IMR-90 (cell line): ENCODE measurements around the gene KLHL14. TPM values are rescaled to one million over a fixed set of nuclear protein-coding genes. Genes with fewer than 3 reads are reported as not detected.

ENCODE experiments used
- ATAC-seq: fragments of 200-7000 bp; cut with Tn5 transposase; 2 replicates; pipeline ENCODE4 v1.9.1; 2020; ENCODE audit warnings: low read depth, mild to moderate bottlenecking, moderate library complexity
- BruUV-seq: library from RNA; stranded (reverse); fragments of 400-500 nt; replicated peaks from 2 replicates; lab custom pipeline; 2021; lab: Mats Ljungman, UMichigan
- CTCF ChIA-PET: fragments of 300-600 bp; formaldehyde crosslinking; extraction: SDS; loops from one replicate; lab custom pipeline; 2021; ENCODE audit warnings: antibody characterized with exemption; lab: Yijun Ruan, JAX
- POLR2A ChIA-PET: fragments of 300-600 bp; sonication (Branson Sonifier 250); formaldehyde crosslinking; loops from one replicate; lab custom pipeline; 2022; ENCODE audit warnings: antibody characterized with exemption; ENCODE audit not compliant: unreplicated experiment; lab: Charles Lee
- DNase-seq: peaks from one replicate; pipeline ENCODE4 v3.0.0; 2013
- H2AFZ ChIP-seq: replicated peaks from 2 replicates; pipeline ENCODE3; 2013; ENCODE audit warnings: low read length, mild to moderate bottlenecking; ENCODE audit not compliant: poor library complexity
- H2AK5ac ChIP-seq: 2 replicates; pipeline ENCODE4 v1.6.1; 2013; ENCODE audit warnings: low read depth, low read length, inconsistent platforms
- H2AK9ac ChIP-seq: replicated peaks from 2 replicates; pipeline ENCODE3; 2013; ENCODE audit warnings: mild to moderate bottlenecking, low read depth, low read length, moderate library complexity; ENCODE audit not compliant: poor library complexity
- H2BK120ac ChIP-seq: 2 replicates; pipeline ENCODE4 v1.6.1; 2013; ENCODE audit warnings: low read depth, low read length, inconsistent platforms
- H2BK15ac ChIP-seq: 3 replicates; pipeline ENCODE4 v1.6.1; 2013; ENCODE audit warnings: low read depth, low read length, inconsistent platforms
- H2BK20ac ChIP-seq: 2 replicates; pipeline ENCODE4 v1.6.1; 2013; ENCODE audit warnings: low read depth, mild to moderate bottlenecking, inconsistent platforms, low read length, moderate library complexity
- H2BK5ac ChIP-seq: 2 replicates; pipeline ENCODE4 v1.6.1; 2013; ENCODE audit warnings: mild to moderate bottlenecking, low read depth, low read length, inconsistent platforms; ENCODE audit not compliant: poor library complexity, severe bottlenecking
- H3K14ac ChIP-seq: replicated peaks from 2 replicates; pipeline ENCODE4 v1.6.1; 2013; ENCODE audit warnings: low read depth, low read length, inconsistent platforms
- H3K18ac ChIP-seq: 2 replicates; pipeline ENCODE4 v1.6.1; 2013; ENCODE audit warnings: low read depth, low read length, control low read depth
- H3K23ac ChIP-seq: 2 replicates; pipeline ENCODE4 v1.6.1; 2013; ENCODE audit warnings: low read depth, low read length, inconsistent platforms
- H3K27ac ChIP-seq: 2 replicates; pipeline ENCODE4 v1.5.1; 2013; ENCODE audit warnings: mild to moderate bottlenecking, control low read depth, low read length; ENCODE audit not compliant: insufficient read depth
- H3K27me3 ChIP-seq: 2 replicates; pipeline ENCODE4 v1.6.1; 2013; ENCODE audit warnings: low read length; ENCODE audit not compliant: control insufficient read depth, insufficient read depth
- H3K36me3 ChIP-seq: 2 replicates; pipeline ENCODE4 v1.6.1; 2013; ENCODE audit warnings: low read length, mixed read lengths; ENCODE audit not compliant: control insufficient read depth, insufficient read depth
- H3K4ac ChIP-seq: 2 replicates; pipeline ENCODE4 v1.6.1; 2013; ENCODE audit warnings: low read depth, low read length, inconsistent platforms
- H3K4me1 ChIP-seq: 2 replicates; pipeline ENCODE4 v1.6.1; 2013; ENCODE audit warnings: low read length, mixed read lengths; ENCODE audit not compliant: control insufficient read depth, insufficient read depth
- H3K4me2 ChIP-seq: 2 replicates; pipeline ENCODE4 v1.6.1; 2013; ENCODE audit warnings: low read depth, mild to moderate bottlenecking, control low read depth, low read length, moderate library complexity
- H3K4me3 ChIP-seq: 2 replicates; pipeline ENCODE4 v1.5.1; 2013; ENCODE audit warnings: low read depth, mild to moderate bottlenecking, control low read depth, low read length, moderate library complexity; ENCODE audit not compliant: insufficient read depth
- H3K56ac ChIP-seq: 2 replicates; pipeline ENCODE4 v1.6.1; 2013; ENCODE audit warnings: low read length, inconsistent platforms; ENCODE audit not compliant: insufficient read depth; ENCODE audit errors: extremely low read depth
- H3K79me1 ChIP-seq, 2 experiments: 2 replicates each; pipeline ENCODE4 v1.6.1; 2013; ENCODE audit warnings: low read length in 2 of 2, inconsistent platforms in 1 of 2, low read depth in 1 of 2
- H3K9ac ChIP-seq: 2 replicates; pipeline ENCODE4 v1.6.1; 2013; ENCODE audit warnings: low read depth, low read length, control low read depth
- H3K9me1 ChIP-seq: 2 replicates; pipeline ENCODE4 v1.6.1; 2013; ENCODE audit warnings: low read length, inconsistent platforms; ENCODE audit not compliant: insufficient read depth
- H3K9me3 ChIP-seq: 2 replicates; pipeline ENCODE4 v1.6.1; 2013; ENCODE audit warnings: low read length; ENCODE audit not compliant: control insufficient read depth, insufficient read depth
- H4K20me1 ChIP-seq: 2 replicates; pipeline ENCODE4 v1.6.1; 2013; ENCODE audit warnings: low read length, inconsistent platforms; ENCODE audit not compliant: insufficient read depth
- H4K5ac ChIP-seq: 2 replicates; pipeline ENCODE4 v1.6.1; 2013; ENCODE audit warnings: mild to moderate bottlenecking, low read depth, low read length, control low read depth
- H4K8ac ChIP-seq, 2 experiments: 2 replicates each; pipeline ENCODE4 v1.6.1; 2013; ENCODE audit warnings: low read depth in 2 of 2, low read length in 2 of 2, control low read depth in 1 of 2, inconsistent platforms in 1 of 2
- H4K91ac ChIP-seq: 2 replicates; pipeline ENCODE4 v1.6.1; 2013; ENCODE audit warnings: low read depth, low read length, inconsistent platforms; ENCODE audit not compliant: insufficient read depth
- BHLHE40 ChIP-seq: fragments of 150-350 bp; IDR thresholded peaks from 2 replicates; pipeline ENCODE4 v1.6.1; 2016; ENCODE audit warnings: mild to moderate bottlenecking, low read depth, low read length
- CEBPB ChIP-seq: IDR thresholded peaks from 2 replicates; pipeline ENCODE4 v1.6.1; 2012; ENCODE audit warnings: low read depth, low read length, improper control_type of control experiment
- CHD1 ChIP-seq: IDR thresholded peaks from 2 replicates; pipeline ENCODE4 v1.6.1; 2012; ENCODE audit warnings: low read depth, low read length, improper control_type of control experiment
- CTCF ChIP-seq: conservative IDR thresholded peaks from 2 replicates; pipeline ENCODE4 v1.5.1; 2012; ENCODE audit warnings: mild to moderate bottlenecking, low read depth, low read length, improper control_type of control experiment
- ELK1 ChIP-seq: fragments of 150-350 bp; IDR thresholded peaks from 2 replicates; pipeline ENCODE4 v1.6.1; 2016; ENCODE audit warnings: low read depth, mild to moderate bottlenecking, low read length, moderate library complexity, borderline replicate concordance
- FOS ChIP-seq: fragments of 150-350 bp; IDR thresholded peaks from 2 replicates; pipeline ENCODE4 v1.6.1; 2016; ENCODE audit warnings: low read depth, low read length
- MAFK ChIP-seq: IDR thresholded peaks from 2 replicates; pipeline ENCODE4 v1.6.1; 2012; ENCODE audit warnings: low read depth, low read length, improper control_type of control experiment
- MAZ ChIP-seq: IDR thresholded peaks from 2 replicates; pipeline ENCODE4 v1.6.1; 2012; ENCODE audit warnings: low read depth, mild to moderate bottlenecking, low read length, improper control_type of control experiment, moderate library complexity, borderline replicate concordance
- MXI1 ChIP-seq: IDR thresholded peaks from 2 replicates; pipeline ENCODE4 v1.6.1; 2012; ENCODE audit warnings: low read depth, mild to moderate bottlenecking, low read length, moderate library complexity, borderline replicate concordance
- NFE2L2 ChIP-seq: fragments of 150-350 bp; IDR thresholded peaks from 2 replicates; pipeline ENCODE4 v1.6.1; 2016; ENCODE audit warnings: low read depth, mild to moderate bottlenecking, low read length
- POLR2A ChIP-seq: IDR thresholded peaks from 2 replicates; pipeline ENCODE4 v1.6.1; 2012; ENCODE audit warnings: mild to moderate bottlenecking, low read depth, low read length
- RAD21 ChIP-seq: IDR thresholded peaks from 2 replicates; pipeline ENCODE4 v1.6.1; 2012; ENCODE audit warnings: low read length, improper control_type of control experiment
- RFX5 ChIP-seq: IDR thresholded peaks from 2 replicates; pipeline ENCODE4 v1.8.0; 2012; ENCODE audit warnings: low read depth, mild to moderate bottlenecking, low read length, moderate library complexity
- USF2 ChIP-seq: fragments of 150-350 bp; IDR thresholded peaks from 2 replicates; pipeline ENCODE4 v1.6.1; 2017; ENCODE audit warnings: mild to moderate bottlenecking, antibody characterized with exemption, low read length, low read depth
- WGBS, 2 experiments: methylation state at CpG; one replicate each; pipeline versions ENCODE4 v1.1.5 to v1.1.7; 2013; ENCODE audit warnings: missing lambda C conversion rate in 2 of 2; ENCODE audit not compliant: insufficient read length in 1 of 2; ENCODE audit errors: extremely low coverage in 2 of 2; 5-methylcytosine and 5-hydroxymethylcytosine counted together
- dilution Hi-C: fragments of 300-500 bp; cut with HindIII; formaldehyde crosslinking; loops from one replicate; pipeline ENCODE4 v1.14.3; 2018; ENCODE audit warnings: low sequenced_read_pairs; ENCODE audit not compliant: unreplicated experiment
- in situ Hi-C: fragments of 300-500 bp; cut with MboI; formaldehyde crosslinking; loops from 3 replicates; pipeline ENCODE4 v1.14.3; 2019; ENCODE audit warnings: low sequenced_read_pairs, inconsistent platforms, mixed read lengths
- intact Hi-C: fragments of 100-400 bp; cut with micrococcal nuclease; formaldehyde crosslinking; loops from 2 replicates; pipeline ENCODE4 v1.10.0; 2022
- polyA plus RNA-seq, 3 experiments: library from polyadenylated mRNA; depleted of rRNA; stranded (reverse); fragments of >200 nt; gene quantifications; 2 replicates each; pipeline ENCODE4 v1.2.3, GENCODE V29; 2012; ENCODE audit warnings: low replicate concordance in 1 of 3
- total RNA-seq: library from RNA; depleted of rRNA; stranded (reverse); fragments of >200 nt; gene quantifications from 2 replicates; pipeline ENCODE4 v1.2.3, GENCODE V29; 2012

KLHL14 gene
- total and polyA plus RNA-seq, 2 of the 4 experiments (the other 2 are of a cell fraction) = not detected

GRCh38 chr18:32760391-32760790 lies 12.4 kb downstream of the KLHL14 start:
- intact Hi-C loops = no loop called here

More at GRCh38 chr18:32760391-32760790, 12.4 kb downstream of the KLHL14 start:
- Histone ChIP-seq H3K18ac (no peak overlapping the region), H3K4me2 (no peak overlapping the region), H4K8ac (no peak overlapping the region), H3K9ac (no peak overlapping the region), H2AK5ac (no peak overlapping the region), H3K9me3 (no peaks in the 10 kb centered on the region), H2BK5ac (no peak overlapping the region), H3K4me1 (no peaks in the 10 kb centered on the region), H3K9me1 (no peaks in the 10 kb centered on the region), H3K14ac (no peak overlapping the region), H4K5ac (no peak overlapping the region), H3K4me3 (no peak overlapping the region), H2AK9ac (no peak overlapping the region), H2BK120ac (no peak overlapping the region), H4K91ac (no peak overlapping the region), H3K27me3 (no peaks in the 10 kb centered on the region), H3K4ac (no peak overlapping the region), H3K23ac (no peak overlapping the region), H2AFZ (no peak overlapping the region), H4K20me1 (no peaks in the 10 kb centered on the region), H3K36me3 (no peaks in the 10 kb centered on the region), H3K79me1 (no peaks in the 10 kb centered on the region), H2BK20ac (no peak overlapping the region), H3K27ac (no peak overlapping the region), H2BK15ac (no peak overlapping the region), H3K56ac (no peak overlapping the region)
- CTCF ChIA-PET = no interaction called here
- ATAC-seq (no peak), DNase-seq (no peak)
- in situ Hi-C loops (no loop called here), dilution Hi-C loops (no loop called here)
- TF ChIP-seq CTCF (no peak), ELK1 (no peak), NFE2L2 (no peak), MAZ (no peak), CEBPB (no peak), POLR2A (no peak), USF2 (no peak), CHD1 (no peak), BHLHE40 (no peak), RFX5 (no peak), RAD21 (no peak), FOS (no peak), MAFK (no peak), MXI1 (no peak)
- WGBS, 2 experiments = 50% methylated on average over 1 of the region's 6 CpGs; no CpG with 5 or more reads in 1 of the 2 experiments
- no TSS peak for BruUV-seq
- POLR2A ChIA-PET = no interaction called here
